CD14-positive monocyte (primary cell): ENCODE data around the gene CHST15. TPM values are rescaled to one million over a fixed set of nuclear protein-coding genes. Genes with fewer than 3 reads are reported as not detected.
A peak's percentile ranks its signal among the peaks of the same experiment; 100 is the strongest.

Experiments
- DNase-seq, 3 donors: peaks; one replicate each; pipeline ENCODE4 v3.0.0-alpha.2; 2011 to 2022
- H2AFZ ChIP-seq: 2 replicates; pipeline ENCODE4 v1.6.0; 2012; ENCODE audit warnings: mild to moderate bottlenecking, low read depth, low read length, inconsistent platforms; ENCODE audit not compliant: insufficient read depth, poor library complexity, severe bottlenecking
- H3K27ac ChIP-seq, 2 donors: 1 replicate in 1 of 2; 2 replicates in 1 of 2; pipeline ENCODE4 v1.5.1; 2012 to 2013; ENCODE audit warnings: low read length in 2 of 2, control low read depth in 1 of 2, inconsistent platforms in 1 of 2, low read depth in 1 of 2, mild to moderate bottlenecking in 1 of 2
- H3K27me3 ChIP-seq, 2 donors: one replicate each; pipeline versions ENCODE4 v1.6.0 to v1.6.1; 2011 to 2013; ENCODE audit warnings: low read length in 2 of 2; ENCODE audit not compliant: control insufficient read depth in 2 of 2, insufficient read depth in 2 of 2
- H3K36me3 ChIP-seq, 2 donors: replicated peaks in 1 of 2; 1 replicate in 1 of 2; 2 replicates in 1 of 2; pipeline versions ENCODE4 v1.5.1 to v1.6.1; 2012 to 2013; ENCODE audit warnings: low read length in 2 of 2, control low read depth in 1 of 2, inconsistent platforms in 1 of 2, mild to moderate bottlenecking in 1 of 2; ENCODE audit not compliant: insufficient read depth in 2 of 2, control insufficient read depth in 1 of 2
- H3K4me1 ChIP-seq, 2 donors: 1 replicate in 1 of 2; 2 replicates in 1 of 2; pipeline versions ENCODE4 v1.5.1 to v1.6.1; 2012 to 2013; ENCODE audit warnings: low read length in 2 of 2, control low read depth in 1 of 2, inconsistent platforms in 1 of 2, mild to moderate bottlenecking in 1 of 2, moderate library complexity in 1 of 2; ENCODE audit not compliant: insufficient read depth in 2 of 2, control insufficient read depth in 1 of 2
- H3K4me2 ChIP-seq: replicated peaks from 2 replicates; pipeline ENCODE3; 2012; ENCODE audit warnings: low read length, moderate library complexity, mild to moderate bottlenecking; ENCODE audit not compliant: poor library complexity, severe bottlenecking; ENCODE audit errors: extremely low read depth
- H3K4me3 ChIP-seq, 3 experiments: fragments of 200-600 bp in 1 of 3; sonication (generic) in 1 of 3; replicated peaks in 1 of 3; 1 replicate in 2 of 3; 2 replicates in 1 of 3; pipeline ENCODE4 v1.5.1; 2011 to 2013; ENCODE audit warnings: low read length in 3 of 3, mild to moderate bottlenecking in 3 of 3, control low read depth in 2 of 3, low read depth in 2 of 3, inconsistent platforms in 1 of 3, moderate library complexity in 1 of 3
- H3K79me2 ChIP-seq: 2 replicates; pipeline ENCODE4 v1.6.0; 2012; ENCODE audit warnings: mild to moderate bottlenecking, control low read depth, inconsistent platforms, low read length, moderate library complexity; ENCODE audit not compliant: insufficient read depth
- H3K9ac ChIP-seq: 2 replicates; pipeline ENCODE4 v1.6.0; 2017; ENCODE audit warnings: low read length, mild to moderate bottlenecking; ENCODE audit not compliant: insufficient read depth, poor library complexity, severe bottlenecking
- H3K9me3 ChIP-seq, 2 donors: replicated peaks in 1 of 2; 1 replicate in 1 of 2; 2 replicates in 1 of 2; pipeline versions ENCODE4 v1.5.1 to v1.6.1; 2012 to 2013; ENCODE audit warnings: low read length in 2 of 2, control low read depth in 1 of 2; ENCODE audit not compliant: control insufficient read depth in 1 of 2, insufficient read depth in 1 of 2
- H4K20me1 ChIP-seq: 2 replicates; pipeline ENCODE4 v1.6.0; 2012; ENCODE audit warnings: mild to moderate bottlenecking, low read length, control low read depth, moderate library complexity; ENCODE audit not compliant: insufficient read depth
- H3K27ac Mint-ChIP-seq, 7 donors: one replicate each; pipeline ENCODE4 v1.8.0; 2020; ENCODE audit warnings: mild to moderate bottlenecking in 7 of 7, mixed read lengths in 7 of 7, moderate library complexity in 6 of 7, inconsistent platforms in 2 of 7
- H3K27me3 Mint-ChIP-seq, 3 donors: one replicate each; pipeline ENCODE4 v1.8.0; 2021 to 2022; ENCODE audit warnings: low read depth in 3 of 3, mild to moderate bottlenecking in 3 of 3, mixed read lengths in 3 of 3, moderate library complexity in 3 of 3, inconsistent platforms in 1 of 3
- H3K36me3 Mint-ChIP-seq, 2 donors: one replicate each; pipeline ENCODE4 v1.8.0; 2020; ENCODE audit warnings: mixed read lengths in 2 of 2, inconsistent platforms in 1 of 2, mild to moderate bottlenecking in 1 of 2
- H3K4me1 Mint-ChIP-seq: one replicate; pipeline ENCODE4 v1.8.0; 2020; ENCODE audit warnings: mild to moderate bottlenecking, mixed read lengths
- H3K4me3 Mint-ChIP-seq, 2 donors: one replicate each; pipeline ENCODE4 v1.8.0; 2020; ENCODE audit warnings: mild to moderate bottlenecking in 2 of 2, mixed read lengths in 2 of 2, moderate library complexity in 1 of 2
- H3K9me3 Mint-ChIP-seq, 7 donors: one replicate each; pipeline ENCODE4 v1.8.0; 2020 to 2022; ENCODE audit warnings: mixed read lengths in 7 of 7, mild to moderate bottlenecking in 6 of 7, moderate library complexity in 6 of 7, inconsistent platforms in 2 of 7
- CTCF ChIP-seq: fragments of 200-600 bp; IDR thresholded peaks from one replicate; pipeline ENCODE4 v1.8.0; 2022; ENCODE audit warnings: antibody characterized with exemption, mild to moderate bottlenecking
- WGBS: methylation state at CpG from one replicate; pipeline ENCODE4 v1.1.5; 2013; ENCODE audit warnings: missing lambda C conversion rate; ENCODE audit not compliant: insufficient coverage; 5-methylcytosine and 5-hydroxymethylcytosine counted together
- intact Hi-C, 2 donors: fragments of 100-400 bp; cut with micrococcal nuclease; formaldehyde crosslinking; loops; one replicate each; pipeline versions ENCODE4 v1.15.0 to v1.15.1; 2023
- polyA plus RNA-seq, 3 donors: library from polyadenylated mRNA; depleted of rRNA in 1 of 3; unstranded in 2 of 3; stranded (reverse) in 1 of 3; fragments of 300-500 nt in 2 of 3; fragments of >200 nt in 1 of 3; fragmentation: Illumina TruSeq in 2 of 3; gene quantifications; 1 replicate in 2 of 3; 2 replicates in 1 of 3; pipeline ENCODE4 v1.2.3, GENCODE V29; 2012 to 2021

The CHST15 gene
- polyA plus RNA-seq, 3 donors = 54.4 to 106 (median 87.5) TPM

DNA sequence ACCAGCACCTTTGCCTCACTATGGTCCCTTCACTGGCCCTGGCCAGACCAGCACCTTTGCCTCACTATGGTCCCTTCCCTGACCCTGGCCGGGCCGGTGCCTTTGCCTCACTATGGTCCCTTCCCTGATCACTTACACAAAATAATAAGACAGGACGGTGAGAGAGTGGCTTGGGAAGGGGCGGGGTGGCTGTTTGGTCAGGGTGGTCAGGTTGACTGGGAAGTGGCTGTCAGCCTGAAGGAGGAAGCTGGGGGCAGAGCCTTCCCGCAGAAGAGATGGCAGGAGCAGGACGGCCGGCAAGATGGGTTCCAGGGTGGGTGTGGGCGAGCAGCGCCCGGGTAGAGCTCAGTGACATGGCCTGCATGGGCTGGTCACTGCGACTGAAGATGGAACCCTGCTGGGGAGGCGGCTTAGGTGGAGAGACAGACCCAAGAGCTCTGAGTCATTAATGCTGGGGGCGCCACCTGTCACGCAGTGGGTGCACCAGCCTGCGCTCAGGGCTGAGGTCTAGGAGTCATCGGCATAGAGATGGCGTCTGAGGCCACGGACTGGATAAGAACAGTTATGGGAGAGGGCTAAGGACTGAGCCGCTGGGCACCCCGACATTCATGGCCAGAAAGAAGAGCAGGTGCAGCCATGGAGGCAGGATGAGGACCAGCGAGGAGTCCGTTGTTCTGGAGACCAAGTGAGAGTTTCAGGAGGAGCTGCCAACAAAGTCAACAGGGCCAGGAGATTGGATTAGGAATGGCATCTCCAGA is 91.8 kb downstream of the CHST15 start:
- Histone ChIP-seq H2AFZ (no peak overlapping the region), H3K4me2 (peak overlapping the region; percentile 1), H3K27me3 (peaks cover 0 to 4% of the 10 kb centered on the region in 2 donors), H4K20me1 (peaks cover 30% of the 10 kb centered on the region), H3K36me3 (peaks cover 8 to 43% of the 10 kb centered on the region in 2 donors), H3K4me1 (peaks cover 50 to 61% of the 10 kb centered on the region in 2 donors), H3K4me3 (peak overlapping the region in 1 of 3 experiments; percentile 12), H3K9me3 (no peaks in the 10 kb centered on the region), H3K27ac (peak overlapping the region in 1 of 2 donors; percentile 56), H3K79me2 (no peaks in the 10 kb centered on the region), H3K9ac (no peak overlapping the region)
- no peak for DNase-seq
- Mint-ChIP-seq H3K27ac (peak overlapping the region in 6 of 7 donors; percentile 40 to 100 (median 82)), H3K9me3 (peaks cover 0 to 2% (median 1%) of the 10 kb centered on the region in 7 donors), H3K4me1 (peaks cover 60% of the 10 kb centered on the region), H3K4me3 (peak overlapping the region in 1 of 2 donors; percentile 74), H3K36me3 (peaks cover 69% of the 10 kb centered on the region in 2 donors), H3K27me3 (peaks cover 7 to 25% (median 20%) of the 10 kb centered on the region in 3 donors)
- TF ChIP-seq CTCF = no peak
- intact Hi-C loops = no loop called here
- WGBS = 84% methylated on average over 19 of the region's 22 CpGs

DNA sequence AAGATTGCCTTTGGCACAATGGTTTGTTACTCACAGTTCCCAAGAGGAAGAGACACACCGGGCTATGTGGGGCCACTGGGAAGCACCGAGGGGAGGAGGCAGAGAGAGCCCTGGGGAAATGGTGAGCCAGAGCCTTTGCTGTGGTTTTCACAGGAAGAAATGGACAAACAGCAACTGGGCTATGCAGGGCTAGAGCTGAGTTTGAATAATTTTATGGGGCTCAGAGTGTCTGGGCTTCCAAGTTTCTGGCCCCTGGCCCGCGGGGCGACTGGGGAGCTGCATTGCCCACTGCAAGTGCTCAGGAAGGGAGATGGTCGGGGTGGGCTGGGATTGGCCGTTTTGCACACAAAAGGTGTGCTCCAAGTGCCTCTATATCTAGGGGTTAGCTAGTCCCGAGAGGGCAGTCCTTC is 92.6 kb downstream of the CHST15 start:
- Mint-ChIP-seq H3K9me3 (peaks cover 0 to 2% (median 1%) of the 10 kb centered on the region in 7 donors), H3K27ac (peak overlapping the region in 6 of 7 donors; percentile 40 to 100 (median 79)), H3K36me3 (peaks cover 66 to 67% of the 10 kb centered on the region in 2 donors), H3K27me3 (peaks cover 2 to 19% (median 17%) of the 10 kb centered on the region in 3 donors), H3K4me3 (peak overlapping the region in 1 of 2 donors; percentile 74), H3K4me1 (peaks cover 67% of the 10 kb centered on the region)
- H3K4me1 ChIP-seq = peaks cover 57 to 69% of the 10 kb centered on the region in 2 donors
- H3K79me2 ChIP-seq = no peaks in the 10 kb centered on the region
- H3K4me2 ChIP-seq = peak overlapping the region; percentile 1
- peaks cover under 1 to 36% of the 10 kb centered on the region in 2 donors for H3K36me3 ChIP-seq
- no peak overlapping the region for H3K9ac ChIP-seq
- peak; percentile 35 to 79 (median 53) for DNase-seq
- 57% methylated on average over 5 of the region's 8 CpGs for WGBS
- H3K27me3 ChIP-seq = no peaks in the 10 kb centered on the region
- H2AFZ ChIP-seq = no peak overlapping the region
- no peaks in the 10 kb centered on the region for H3K9me3 ChIP-seq
- peak overlapping the region in 1 of 3 experiments; percentile 12 for H3K4me3 ChIP-seq
- intact Hi-C loops = no loop called here
- H4K20me1 ChIP-seq = peaks cover 22% of the 10 kb centered on the region
- H3K27ac ChIP-seq = peak overlapping the region in 1 of 2 donors; percentile 56
- no peak for TF ChIP-seq CTCF
